ENCODE results near the gene CNTNAP4.

DNA sequence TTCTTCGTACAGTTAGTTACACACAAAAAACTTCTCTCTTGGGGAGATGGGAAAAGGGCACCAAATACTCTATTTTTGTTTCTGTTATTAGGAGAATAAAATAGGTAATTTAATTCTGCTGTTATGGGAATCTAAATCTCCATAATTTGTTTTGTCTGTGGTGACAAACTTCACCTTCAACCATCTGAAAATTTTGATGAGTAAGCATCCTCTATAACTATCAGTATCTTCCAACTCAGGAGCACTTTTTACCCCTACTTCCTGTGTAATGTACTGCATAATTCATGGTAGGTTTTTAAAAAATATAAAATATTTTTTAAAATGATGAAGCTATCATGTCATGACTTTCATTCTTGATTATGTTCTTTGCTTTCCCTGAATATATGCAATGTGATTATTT, 33.6 kb upstream of the CNTNAP4 start:
- TF ChIP-seq CTCF (IDR thresholded peaks at IDR 0.05 in 4 of 5, conservative IDR thresholded peaks at IDR 0.05 in 1 of 5) (no peak), POLR2A (IDR thresholded peaks at IDR 0.05) (no peak)

All from gastrocnemius medialis (tissue), 4 donors.